Gastroesophageal sphincter (tissue), 4 donors: Measurements from ENCODE around the gene GPR39. TPM values are rescaled to one million over a fixed set of nuclear protein-coding genes. Genes with fewer than 3 reads are reported as not detected.

ENCODE experiments used
- ATAC-seq: fragments of 150-250 bp; one replicate; pipeline ENCODE4 v1.9.1; 2016; ENCODE audit warnings: mild to moderate bottlenecking, moderate library complexity
- H3K27ac ChIP-seq, 4 donors: fragments of 200-600 bp; sonication (generic) in 3 of 4; 1 replicate in 3 of 4; 2 replicates in 1 of 4; pipeline ENCODE4 v1.5.1; 2016 to 2019
- H3K27me3 ChIP-seq: fragments of 200-600 bp; sonication (generic); one replicate; pipeline ENCODE4 v1.5.1; 2019
- H3K36me3 ChIP-seq, 2 donors: fragments of 200-600 bp; sonication (generic); one replicate each; pipeline ENCODE4 v1.5.1; 2019; ENCODE audit warnings: control low read depth in 1 of 2
- H3K4me1 ChIP-seq, 3 donors: fragments of 200-600 bp; sonication (generic); 1 replicate in 2 of 3; 2 replicates in 1 of 3; pipeline ENCODE4 v1.5.1; 2016 to 2019; ENCODE audit warnings: control low read depth in 2 of 3
- H3K4me3 ChIP-seq, 2 donors: fragments of 200-600 bp; sonication (generic); one replicate each; pipeline ENCODE4 v1.5.1; 2019; ENCODE audit warnings: mild to moderate bottlenecking in 1 of 2, moderate library complexity in 1 of 2
- H3K9me3 ChIP-seq, 3 donors: fragments of 200-600 bp; sonication (generic); one replicate each; pipeline ENCODE4 v1.5.1; 2017 to 2019; ENCODE audit warnings: control low read depth in 2 of 3
- CTCF ChIP-seq, 4 experiments: fragments of 200-600 bp in 2 of 4; fragments of 450-650 bp in 2 of 4; sonication (generic) in 1 of 4; IDR thresholded peaks; one replicate each; pipeline ENCODE4 v1.5.1; 2017 to 2019; ENCODE audit warnings: antibody characterized with exemption in 4 of 4, mild to moderate bottlenecking in 2 of 4, moderate library complexity in 2 of 4
- EP300 ChIP-seq: sonication (generic); formaldehyde crosslinking; IDR thresholded peaks from one replicate; pipeline ENCODE4 v1.6.1; 2017; ENCODE audit warnings: antibody characterized with exemption, mild to moderate bottlenecking
- POLR2A ChIP-seq, 2 donors: fragments of 450-650 bp; IDR thresholded peaks; one replicate each; pipeline ENCODE4 v1.6.1; 2017; ENCODE audit warnings: antibody characterized with exemption in 2 of 2, mild to moderate bottlenecking in 2 of 2, moderate library complexity in 1 of 2
- POLR2AphosphoS5 ChIP-seq: sonication (generic); formaldehyde crosslinking; IDR thresholded peaks from one replicate; pipeline ENCODE4 v1.6.1; 2017; ENCODE audit warnings: antibody characterized with exemption
- WGBS, 2 donors: methylation state at CpG; one replicate each; pipeline ENCODE4 v1.1.5; 2018; ENCODE audit warnings: low coverage in 1 of 2; 5-methylcytosine and 5-hydroxymethylcytosine counted together
- total RNA-seq, 4 donors: library from RNA; depleted of rRNA; stranded (reverse); fragments of >200 nt; gene quantifications; one replicate each; pipeline ENCODE4 v1.1.0, GENCODE V29; 2016

Gene GPR39
- total RNA-seq, 4 donors from 2014 or later = 0.46 to 2.6 (median 0.69) TPM; not detected in 1

GRCh38 chr2:132645722-132646539 is 229.3 kb downstream of the GPR39 start:
- Histone ChIP-seq H3K27ac (no peak overlapping the region), H3K9me3 (no peaks in the 10 kb centered on the region), H3K4me1 (no peaks in the 10 kb centered on the region), H3K27me3 (peaks cover 28% of the 10 kb centered on the region), H3K36me3 (no peaks in the 10 kb centered on the region), H3K4me3 (no peak overlapping the region)
- no peak for ATAC-seq
- TF ChIP-seq EP300 (no peak), CTCF (IDR thresholded peaks at IDR 0.05) (no peak), POLR2AphosphoS5 (no peak)
- 73 to 83% methylated on average over 5 to 12 of the region's 18 CpGs for WGBS, 2 donors

GRCh38 chr2:132646540-132647108 is 230.0 kb downstream of the GPR39 start:
- no peak for ATAC-seq
- 47 to 74% methylated on average over 5 to 6 of the region's 8 CpGs for WGBS, 2 donors
- H3K4me1 ChIP-seq = no peaks in the 10 kb centered on the region
- H3K9me3 ChIP-seq = no peaks in the 10 kb centered on the region
- no peak for TF ChIP-seq POLR2A (IDR thresholded peaks at IDR 0.05)
- no peak for TF ChIP-seq POLR2AphosphoS5
- no peak for TF ChIP-seq EP300
- no peaks in the 10 kb centered on the region for H3K36me3 ChIP-seq
- H3K27ac ChIP-seq = no peak overlapping the region
- peaks cover 28% of the 10 kb centered on the region for H3K27me3 ChIP-seq
- no peak overlapping the region for H3K4me3 ChIP-seq

- H3K36me3 ChIP-seq = no peaks in the 10 kb centered on the region
- peaks cover 11% of the 10 kb centered on the region for H3K27me3 ChIP-seq
- H3K27ac ChIP-seq = no peak overlapping the region
- H3K4me3 ChIP-seq = no peak overlapping the region
- WGBS, 2 donors = 56 to 72% methylated on average over 11 to 12 of the region's 12 CpGs
- H3K9me3 ChIP-seq = no peaks in the 10 kb centered on the region
- no peak for TF ChIP-seq POLR2A (IDR thresholded peaks at IDR 0.05)
- TF ChIP-seq CTCF (IDR thresholded peaks at IDR 0.05) = peak in 2 of 4 experiments; percentile 32 to 48
- no peaks in the 10 kb centered on the region for H3K4me1 ChIP-seq
- no peak for ATAC-seq
Measured at GRCh38 chr2:132651115-132652045, 234.8 kb downstream of the GPR39 start.

- no peak overlapping the region for H3K4me3 ChIP-seq
- no peak for TF ChIP-seq POLR2AphosphoS5
- TF ChIP-seq POLR2A (IDR thresholded peaks at IDR 0.05) = no peak
- TF ChIP-seq CTCF (IDR thresholded peaks at IDR 0.05) = no peak
- TF ChIP-seq EP300 = no peak
- H3K4me1 ChIP-seq = no peaks in the 10 kb centered on the region
- no peak for ATAC-seq
- 62 to 81% methylated on average over 2 to 6 of the region's 8 CpGs for WGBS, 2 donors
- peaks cover 6% of the 10 kb centered on the region for H3K27me3 ChIP-seq
- H3K9me3 ChIP-seq = no peaks in the 10 kb centered on the region
- no peak overlapping the region for H3K27ac ChIP-seq
- no peaks in the 10 kb centered on the region for H3K36me3 ChIP-seq
Measured at GRCh38 chr2:132652474-132652873, 235.9 kb downstream of the GPR39 start.

GRCh38 chr2:132654335-132654734 is 237.7 kb downstream of the GPR39 start:
- no peaks in the 10 kb centered on the region for H3K36me3 ChIP-seq
- H3K9me3 ChIP-seq = no peaks in the 10 kb centered on the region
- ATAC-seq = no peak
- 68 to 85% methylated on average over 4 of the region's 4 CpGs for WGBS, 2 donors
- no peak overlapping the region for H3K4me3 ChIP-seq
- H3K27me3 ChIP-seq = no peaks in the 10 kb centered on the region
- no peak overlapping the region for H3K27ac ChIP-seq
- no peaks in the 10 kb centered on the region for H3K4me1 ChIP-seq
- TF ChIP-seq CTCF (IDR thresholded peaks at IDR 0.05) (no peak), EP300 (no peak), POLR2A (IDR thresholded peaks at IDR 0.05) (no peak), POLR2AphosphoS5 (no peak)
